Amygdala (tissue), 56 donors: ENCODE data around the gene ITGAE.
"Not testable (repeated sequence)": the region's sequence is repeated elsewhere in the genome, so short reads cannot be mapped to it uniquely, and the experiment has no call there.

Experiments
- DNase-seq, 56 donors: peaks; one replicate each; lab custom pipeline; 2025; lab: John Stamatoyannopoulos, UW

The ITGAE gene, protein sequence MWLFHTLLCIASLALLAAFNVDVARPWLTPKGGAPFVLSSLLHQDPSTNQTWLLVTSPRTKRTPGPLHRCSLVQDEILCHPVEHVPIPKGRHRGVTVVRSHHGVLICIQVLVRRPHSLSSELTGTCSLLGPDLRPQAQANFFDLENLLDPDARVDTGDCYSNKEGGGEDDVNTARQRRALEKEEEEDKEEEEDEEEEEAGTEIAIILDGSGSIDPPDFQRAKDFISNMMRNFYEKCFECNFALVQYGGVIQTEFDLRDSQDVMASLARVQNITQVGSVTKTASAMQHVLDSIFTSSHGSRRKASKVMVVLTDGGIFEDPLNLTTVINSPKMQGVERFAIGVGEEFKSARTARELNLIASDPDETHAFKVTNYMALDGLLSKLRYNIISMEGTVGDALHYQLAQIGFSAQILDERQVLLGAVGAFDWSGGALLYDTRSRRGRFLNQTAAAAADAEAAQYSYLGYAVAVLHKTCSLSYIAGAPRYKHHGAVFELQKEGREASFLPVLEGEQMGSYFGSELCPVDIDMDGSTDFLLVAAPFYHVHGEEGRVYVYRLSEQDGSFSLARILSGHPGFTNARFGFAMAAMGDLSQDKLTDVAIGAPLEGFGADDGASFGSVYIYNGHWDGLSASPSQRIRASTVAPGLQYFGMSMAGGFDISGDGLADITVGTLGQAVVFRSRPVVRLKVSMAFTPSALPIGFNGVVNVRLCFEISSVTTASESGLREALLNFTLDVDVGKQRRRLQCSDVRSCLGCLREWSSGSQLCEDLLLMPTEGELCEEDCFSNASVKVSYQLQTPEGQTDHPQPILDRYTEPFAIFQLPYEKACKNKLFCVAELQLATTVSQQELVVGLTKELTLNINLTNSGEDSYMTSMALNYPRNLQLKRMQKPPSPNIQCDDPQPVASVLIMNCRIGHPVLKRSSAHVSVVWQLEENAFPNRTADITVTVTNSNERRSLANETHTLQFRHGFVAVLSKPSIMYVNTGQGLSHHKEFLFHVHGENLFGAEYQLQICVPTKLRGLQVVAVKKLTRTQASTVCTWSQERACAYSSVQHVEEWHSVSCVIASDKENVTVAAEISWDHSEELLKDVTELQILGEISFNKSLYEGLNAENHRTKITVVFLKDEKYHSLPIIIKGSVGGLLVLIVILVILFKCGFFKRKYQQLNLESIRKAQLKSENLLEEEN

DNA sequence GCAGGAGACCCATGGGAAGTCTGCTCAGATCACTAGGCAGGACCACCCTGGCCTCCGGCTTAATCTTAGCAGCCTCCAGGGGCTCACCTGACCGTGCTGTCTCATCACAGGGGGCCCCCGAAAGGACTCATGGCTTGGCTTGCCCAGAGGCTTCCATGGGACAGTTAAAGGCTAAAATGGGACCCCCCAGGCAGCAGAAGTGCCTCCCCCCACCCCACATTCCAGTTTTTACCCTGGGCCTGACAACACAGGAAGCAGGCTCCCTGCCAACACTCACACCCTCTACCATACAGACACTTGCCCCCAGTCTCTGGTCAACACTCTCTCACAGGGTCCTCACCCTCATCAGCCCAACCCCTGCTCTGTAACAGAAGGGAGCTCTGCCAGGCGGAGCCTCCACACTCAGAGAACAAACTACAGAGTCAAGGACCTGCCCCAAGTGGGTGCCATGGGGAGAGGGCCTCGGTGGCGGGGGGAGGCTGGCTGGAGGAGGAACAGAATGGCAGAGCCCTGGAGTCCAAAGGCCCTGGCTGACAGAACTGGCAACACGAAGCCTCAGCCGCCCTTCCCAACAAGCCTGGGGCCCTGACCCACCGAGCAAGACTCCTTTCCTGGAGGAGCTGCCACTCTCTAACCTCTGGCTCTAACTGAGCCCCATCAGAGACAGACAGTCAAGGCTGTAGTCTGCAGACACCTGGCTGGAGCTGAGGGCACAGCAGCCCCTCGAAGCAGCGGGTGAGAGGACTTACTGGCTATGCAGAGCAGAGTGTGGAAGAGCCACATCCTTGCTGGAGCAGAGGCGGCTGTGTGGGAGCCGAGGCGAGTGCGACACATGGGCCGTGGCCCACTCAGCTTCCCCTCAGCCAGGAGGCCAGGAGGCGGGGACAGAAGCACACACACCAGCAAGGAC is at the start of gene ITGAE:
Gene ITGAE (minus strand): TSS at position 827 of the 910 bp plus-strand sequence. CDS start 44 bp downstream, at position 783.
- no peak for DNase-seq

DNA sequence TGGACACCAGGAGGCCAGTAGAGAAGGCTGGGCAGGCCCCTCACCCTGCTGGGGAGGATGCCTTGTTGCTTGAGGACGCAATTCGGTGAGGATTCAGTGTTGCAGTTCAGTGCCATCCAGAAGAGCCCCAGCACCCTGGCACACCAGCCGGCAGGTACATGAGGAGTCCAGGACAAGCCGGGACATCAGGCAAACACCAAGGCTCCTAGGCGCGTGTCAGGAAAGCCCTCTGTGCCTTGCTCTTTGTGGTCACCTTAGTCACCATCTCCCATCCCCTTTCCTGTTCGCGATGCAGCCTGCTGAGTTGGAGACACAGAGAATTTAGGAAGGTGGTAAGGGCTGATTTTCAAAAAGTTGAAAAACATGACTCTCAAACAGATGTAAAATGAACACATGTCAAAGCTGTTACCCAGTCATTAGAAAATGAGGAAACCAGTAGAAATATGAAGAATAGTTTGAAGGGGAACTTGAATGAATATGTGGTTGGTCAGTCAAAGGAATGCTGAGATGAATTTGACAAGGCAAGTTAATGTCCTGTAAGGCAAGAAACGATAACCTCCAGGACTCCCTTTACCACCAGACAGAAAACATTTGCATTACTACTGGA is 47.3 kb upstream of the ITGAE start:
- DNase-seq: no peak

DNA sequence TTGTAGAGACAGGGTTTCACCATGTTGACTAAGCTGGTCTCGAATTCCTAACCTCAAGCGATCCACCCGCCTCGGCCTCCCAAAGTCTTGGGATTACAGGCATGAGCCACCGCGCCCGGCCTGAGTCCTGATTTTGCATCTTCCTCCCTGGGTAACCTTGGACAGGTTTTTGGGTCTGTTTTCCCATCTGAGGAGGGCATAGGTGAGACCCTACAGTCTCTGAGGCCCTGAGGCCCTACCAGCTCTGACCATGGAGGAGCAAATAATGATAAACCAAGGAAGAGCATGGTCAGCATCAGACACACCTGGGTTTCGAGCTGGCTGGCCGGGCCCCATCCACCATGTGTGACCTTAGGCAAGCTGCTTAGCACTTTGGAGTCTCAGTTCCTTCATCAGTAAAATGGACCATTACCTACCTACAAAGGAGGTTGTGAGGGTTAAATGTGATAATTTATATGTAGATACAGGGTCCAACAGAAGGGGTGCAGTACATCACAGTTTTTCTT is 46.2 kb upstream of the ITGAE start:
- no peak for DNase-seq

DNA sequence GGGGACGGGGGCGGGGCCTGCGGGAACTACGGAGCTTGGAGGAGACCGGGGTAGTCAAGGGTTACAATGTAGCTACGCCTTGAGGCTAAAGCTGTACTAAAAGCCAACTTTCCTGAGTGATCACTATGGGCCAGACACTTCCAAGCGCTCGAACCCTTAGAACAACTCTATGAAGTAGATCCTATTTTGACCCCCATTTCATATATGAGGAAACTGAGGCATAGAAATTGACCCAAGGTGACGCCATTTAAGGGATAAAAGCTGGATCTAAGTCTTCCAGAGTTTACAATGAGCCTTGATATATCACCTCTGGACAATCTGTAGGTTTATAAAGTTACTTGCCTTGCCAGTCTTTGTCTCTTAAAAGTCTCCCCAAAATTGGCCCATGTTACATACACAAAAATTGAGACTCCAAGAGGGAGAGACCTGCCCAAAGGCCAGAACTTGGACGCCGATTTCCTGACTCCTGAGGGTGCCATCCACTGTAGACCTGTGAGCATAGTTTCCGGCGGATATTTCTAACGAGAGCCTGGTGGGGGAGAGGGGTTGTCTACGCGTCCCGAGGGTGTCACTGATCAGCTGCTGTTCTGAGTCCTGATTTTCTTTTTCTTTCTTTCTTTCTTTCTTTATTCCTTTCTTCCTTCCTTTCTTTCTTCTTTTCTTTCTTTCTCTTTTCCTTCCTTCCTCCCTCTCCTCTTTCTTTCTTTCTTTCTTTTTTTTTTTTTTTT is 45.6 kb upstream of the ITGAE start:
- DNase-seq: no peak

DNA sequence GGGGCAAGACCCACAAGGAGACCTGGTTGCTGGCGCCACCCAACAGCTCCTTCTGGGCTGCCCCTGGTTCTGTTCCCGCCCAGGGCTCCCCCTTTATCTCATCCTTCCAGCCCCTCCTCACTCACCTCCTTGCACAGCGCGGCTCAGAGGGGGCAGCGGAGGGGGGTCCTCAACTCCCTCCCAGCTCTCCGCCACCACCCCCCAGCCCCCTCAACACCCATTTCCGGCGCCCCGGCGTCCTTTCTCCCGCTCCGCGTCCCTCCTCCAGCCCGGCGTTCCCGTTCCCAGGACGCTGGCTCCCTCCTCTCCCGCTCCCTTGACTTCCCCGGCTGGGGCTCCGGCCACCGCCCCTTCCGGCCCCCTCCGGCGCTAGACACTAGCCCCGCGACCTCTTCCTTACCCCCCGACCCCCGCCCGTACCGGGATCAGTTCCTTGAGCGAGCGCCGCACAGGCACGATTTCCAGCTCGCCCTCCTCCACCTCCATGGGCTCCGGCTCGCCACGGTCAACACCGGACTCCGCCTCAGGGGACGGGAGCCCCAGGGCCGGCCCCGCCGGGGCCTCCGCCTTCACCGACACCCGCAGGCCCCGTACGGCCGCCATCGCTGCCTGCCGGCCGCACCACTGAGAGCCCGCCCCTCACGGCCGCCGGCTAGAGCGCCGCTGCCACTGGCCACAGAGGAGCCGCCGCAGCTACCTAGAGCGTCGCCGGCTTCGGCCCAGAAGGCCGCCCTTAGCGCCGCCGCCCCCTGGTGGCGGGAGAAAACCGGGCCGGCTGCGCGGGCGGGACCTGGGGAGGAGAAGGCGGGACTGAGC is 44.8 kb upstream of the ITGAE start, which contains the start of gene NCBP3:
Gene NCBP3 (minus strand): TSS at position 626 of the 816 bp plus-strand sequence. CDS start 23 bp downstream, at position 603.
- peak; percentile 27 to 92 (median 80) for DNase-seq

DNA sequence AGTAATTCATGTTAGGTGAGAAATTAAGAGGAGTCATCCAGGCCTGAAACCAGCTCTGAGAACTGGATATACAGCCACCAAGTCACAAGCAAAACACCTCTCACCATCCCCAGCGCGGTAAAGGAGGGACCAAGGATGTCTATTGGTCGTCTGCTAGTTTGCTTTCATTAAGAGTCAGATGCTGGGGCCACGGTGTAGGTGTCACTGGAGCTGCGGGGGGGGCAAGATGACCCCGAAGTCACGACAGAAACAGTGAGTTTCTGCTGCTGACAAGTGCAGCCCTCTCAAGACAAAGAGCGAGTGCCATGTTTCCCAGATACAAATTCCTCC is 44.3 kb upstream of the ITGAE start:
- no peak for DNase-seq

DNA sequence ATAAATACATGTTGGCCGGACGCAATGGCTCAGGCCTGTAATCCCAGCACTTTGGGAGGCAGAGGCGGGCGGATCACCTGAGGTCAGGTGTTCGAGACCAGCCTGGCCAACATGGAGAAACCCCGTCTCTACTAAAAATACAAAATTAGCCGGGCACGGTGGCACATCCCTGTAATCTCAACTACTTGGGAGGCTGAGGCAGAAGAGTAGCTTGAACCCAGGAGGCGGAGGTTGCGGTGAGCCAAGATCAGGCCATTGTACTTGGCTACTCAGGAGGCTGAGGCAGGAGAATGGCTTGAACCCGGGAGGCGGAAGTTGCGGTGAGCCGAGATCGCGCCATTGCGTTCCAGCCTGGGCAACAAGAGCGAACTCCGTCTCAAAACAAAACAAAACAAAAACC is 43.6 kb upstream of the ITGAE start:
- DNase-seq: not testable (repeated sequence)

DNA sequence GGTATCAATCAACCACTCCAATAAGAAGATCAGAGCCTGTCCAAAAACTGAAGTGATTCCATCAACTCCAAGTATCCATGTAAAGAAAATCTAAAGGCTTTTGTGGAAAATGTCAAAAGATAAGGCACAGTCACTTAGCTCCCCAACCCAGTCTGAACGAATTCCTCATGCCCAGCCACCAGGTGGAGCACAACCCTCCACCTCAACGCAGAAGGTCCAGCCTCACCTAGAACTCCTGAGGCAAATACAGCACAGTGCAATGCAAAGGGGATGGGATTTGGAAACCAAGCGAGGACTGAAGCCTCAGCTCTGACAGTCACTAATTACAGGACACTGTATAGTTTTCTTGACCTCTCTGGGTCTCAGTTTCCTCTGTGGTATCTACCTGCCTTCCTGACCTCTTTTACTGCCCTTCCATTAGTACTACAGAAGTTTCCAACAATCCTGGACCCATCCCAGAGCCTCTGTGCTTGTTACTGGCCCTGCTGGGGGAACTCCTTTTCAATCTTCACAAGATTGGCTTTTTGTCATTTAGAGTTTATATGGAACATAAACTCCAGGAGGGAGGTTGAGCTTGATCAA is 43.0 kb upstream of the ITGAE start:
- DNase-seq: no peak

DNA sequence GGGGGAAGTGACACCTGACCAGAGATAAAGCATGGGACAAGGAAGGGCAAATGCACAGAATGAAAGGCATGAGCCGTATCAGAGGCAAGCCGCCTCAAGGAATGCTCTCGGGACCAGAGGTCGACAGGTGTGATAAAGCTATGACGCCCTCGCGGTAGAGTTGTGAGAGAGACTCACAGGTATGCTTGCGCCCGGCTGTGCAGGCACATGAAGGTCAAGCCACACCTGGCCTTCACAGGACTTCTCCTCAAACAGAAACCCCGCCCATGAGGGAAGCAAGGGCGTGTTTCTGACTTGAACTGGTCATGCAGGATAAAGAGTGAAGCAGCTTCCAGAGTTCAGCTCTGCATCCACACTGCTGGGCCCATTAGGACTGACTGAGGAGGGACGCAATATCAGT is 37.2 kb upstream of the ITGAE start:
- DNase-seq: no peak

DNA sequence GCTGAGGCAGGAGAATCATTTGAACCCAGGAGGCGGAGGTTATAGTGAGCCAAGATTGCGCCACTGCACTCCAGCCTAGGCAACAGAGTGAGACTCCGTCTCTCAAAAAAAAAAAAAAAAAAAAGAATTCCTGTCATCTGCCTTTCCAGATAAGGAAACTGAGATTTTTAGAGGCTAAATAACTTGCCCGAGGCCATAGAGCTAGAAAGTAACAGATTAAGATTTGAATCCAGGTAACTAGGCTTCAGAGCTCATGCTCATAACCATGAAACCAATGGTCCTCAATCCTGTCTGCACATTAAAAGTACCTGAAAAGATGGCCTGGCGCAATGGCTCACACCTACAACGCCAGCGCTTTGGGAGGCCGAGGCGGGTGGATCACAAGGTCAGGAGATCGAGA is 35.6 kb upstream of the ITGAE start:
- DNase-seq: no peak

DNA sequence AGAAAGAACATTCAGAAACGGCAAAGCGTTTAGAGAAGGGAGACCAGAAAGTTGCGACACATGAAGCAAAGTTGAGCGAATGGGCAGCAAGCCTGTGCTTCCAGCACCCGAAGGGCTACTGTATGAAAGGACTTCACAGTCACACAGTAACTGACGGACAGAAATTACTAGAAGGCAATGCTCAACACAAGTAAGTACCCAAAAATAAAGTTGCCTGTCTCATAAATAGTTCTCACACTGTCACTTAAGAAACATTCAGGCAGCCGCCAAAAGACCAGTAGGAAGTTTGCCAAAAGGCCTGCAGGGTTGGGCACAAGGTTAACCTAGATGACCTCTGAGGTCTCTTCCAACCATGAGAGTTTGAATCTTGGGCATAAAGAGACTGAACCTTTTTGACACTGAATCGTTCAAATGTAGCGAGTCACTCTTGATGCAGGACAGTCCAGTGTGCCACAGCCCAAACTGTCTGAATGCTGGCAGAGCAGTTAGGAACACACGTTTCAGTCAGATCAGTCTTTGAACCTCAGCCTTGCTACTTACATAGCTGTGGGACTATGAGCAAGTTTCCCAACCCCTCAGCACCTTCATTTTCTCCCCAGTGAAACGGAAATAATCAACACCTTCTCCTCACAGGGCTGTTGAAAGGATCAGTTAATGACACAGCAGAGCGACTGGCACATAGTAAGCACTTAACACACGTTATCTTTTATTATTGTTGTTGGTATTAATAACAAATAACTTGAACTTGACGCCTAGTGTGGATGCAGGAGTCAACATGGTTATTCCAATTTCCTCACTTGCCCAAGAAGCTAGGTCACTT is 34.6 kb upstream of the ITGAE start:
- no peak for DNase-seq

DNA sequence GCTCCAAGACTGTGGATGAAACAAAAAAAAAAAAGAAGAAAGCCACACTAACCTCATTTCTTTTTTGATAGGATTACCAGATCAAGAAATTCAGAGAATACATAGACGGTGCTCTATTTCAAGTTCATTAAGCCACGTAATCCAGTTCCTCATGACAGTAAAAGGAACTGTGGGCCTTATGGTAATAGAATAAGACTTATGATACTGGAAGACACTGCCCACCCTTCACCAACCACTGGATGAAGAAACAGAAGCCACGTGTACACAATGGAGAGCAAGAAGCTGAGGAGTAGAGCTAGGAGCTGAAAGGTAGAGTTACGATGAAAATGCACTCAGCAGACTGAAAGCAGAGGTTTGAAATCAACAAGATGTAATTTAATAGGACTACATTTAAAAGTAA is 33.8 kb upstream of the ITGAE start:
- no peak for DNase-seq

DNA sequence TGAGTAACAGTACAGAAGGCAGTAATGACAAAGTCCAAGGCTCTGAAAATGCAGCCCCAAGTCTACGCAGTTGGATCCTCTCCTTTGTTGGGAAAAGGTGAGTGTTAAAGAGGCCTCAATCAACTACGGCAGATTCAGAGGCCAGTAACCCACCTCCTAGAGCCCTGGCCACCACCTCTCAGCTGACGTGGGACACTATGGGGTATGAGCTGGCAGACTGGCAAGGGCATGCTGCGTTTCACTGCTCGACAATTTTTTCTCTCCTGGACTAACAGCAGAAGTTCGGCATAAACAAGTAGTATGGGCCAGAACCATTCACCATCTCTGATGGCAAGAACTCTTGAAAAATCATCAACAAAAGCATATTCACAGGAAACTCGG is 27.9 kb upstream of the ITGAE start:
- DNase-seq: no peak

DNA sequence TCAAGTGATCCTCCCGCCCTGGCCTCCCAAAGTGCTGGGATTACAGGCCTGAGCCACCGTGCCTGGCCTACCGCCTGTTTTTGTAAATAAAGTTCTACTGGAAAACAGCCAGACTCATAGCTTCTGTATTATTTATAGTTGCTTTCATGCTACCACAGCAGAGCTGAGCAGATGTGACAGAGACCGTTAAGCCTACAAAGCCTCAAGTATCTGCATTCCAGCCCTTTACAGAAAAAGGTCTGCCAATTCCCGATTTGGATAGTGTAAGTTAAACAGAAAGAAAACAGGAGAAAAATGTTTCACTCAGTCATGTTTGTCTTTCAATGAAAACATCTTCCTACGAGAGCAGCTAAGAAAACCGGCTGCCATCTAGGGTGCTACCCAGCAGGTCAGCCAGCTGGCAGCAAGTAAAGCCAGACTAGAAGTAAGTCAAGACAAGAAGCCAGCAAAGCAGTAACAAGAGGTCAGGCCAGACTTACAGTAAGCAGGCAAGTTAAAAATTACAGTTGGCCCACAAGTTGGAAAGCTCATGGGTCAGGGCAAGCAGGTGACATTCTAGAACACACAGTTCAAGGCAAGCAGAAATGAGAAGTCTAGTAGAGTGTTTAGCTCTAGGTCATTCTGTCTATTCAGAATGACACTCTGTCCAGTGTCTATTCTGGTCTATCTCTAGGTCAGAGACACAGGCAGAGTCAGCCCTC is 27.3 kb upstream of the ITGAE start:
- no peak for DNase-seq

DNA sequence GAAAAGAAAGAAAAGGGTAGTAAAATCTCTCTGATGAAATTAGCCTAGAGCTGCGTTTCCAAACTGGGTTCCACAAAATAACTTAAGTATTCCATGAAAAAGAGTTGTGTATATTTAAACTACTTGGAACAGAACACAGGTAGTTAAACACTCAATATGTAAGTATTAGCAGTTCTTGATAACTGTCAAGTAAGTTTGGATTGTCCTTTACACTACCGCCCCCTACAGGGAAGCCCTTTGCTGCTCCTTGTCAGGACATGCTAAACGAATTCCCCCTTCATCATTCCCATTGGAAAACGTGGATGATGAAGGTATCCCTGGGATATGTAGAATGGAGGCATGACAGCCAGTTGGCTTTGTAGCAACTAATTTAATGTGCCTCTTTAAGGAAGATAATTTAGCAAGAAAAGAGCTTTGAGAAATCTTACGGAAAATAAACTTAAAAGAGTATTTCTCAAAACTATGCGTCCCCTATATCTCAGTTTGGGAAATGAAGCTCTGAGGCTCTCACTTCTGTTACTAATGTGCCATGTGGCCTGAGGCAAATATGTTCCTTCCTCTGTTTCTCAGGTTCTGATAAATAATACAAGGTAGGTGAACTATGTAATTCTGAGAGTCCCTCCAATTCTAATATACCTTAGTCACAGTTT is 26.3 kb upstream of the ITGAE start:
- peak in 33 of 56 donors; percentile 2 to 87 (median 34) for DNase-seq
